Measurements from ENCODE around the gene SERPINA12. TPM values are rescaled to one million over a fixed set of nuclear protein-coding genes. Genes with fewer than 3 reads are reported as not detected.

SERPINA12 gene
- total and polyA plus RNA-seq, 2 of the 13 experiments (the other 11 are each of a cell fraction or from before 2014, with no cell fraction given) = 0.08 TPM; not detected in 1

- TF ChIP-seq NR2F1 (CRISPR knock-in tag; IDR thresholded peaks at IDR 0.05) (peak; percentile 87 to 94), SAP130 (CRISPR knock-in tag; IDR thresholded peaks at IDR 0.05; ENCODE audit: low read depth) (peak; percentile 60), ZNF687 (CRISPR knock-in tag; IDR thresholded peaks at IDR 0.05) (no peak), MED8 (CRISPR knock-in tag; IDR thresholded peaks at IDR 0.05; ENCODE audit: insufficient replicate concordance) (peak; percentile 51), RFX3 (CRISPR knock-in tag; IDR thresholded peaks at IDR 0.05) (no peak), POLR2AphosphoS2 (IDR thresholded peaks at IDR 0.05; ENCODE audit: low read depth, low read length) (no peak), KIAA2018 (CRISPR knock-in tag; IDR thresholded peaks at IDR 0.05; ENCODE audit: borderline replicate concordance) (no peak), ONECUT2 (CRISPR knock-in tag; IDR thresholded peaks at IDR 0.05) (no peak), FOXP4 (CRISPR knock-in tag; IDR thresholded peaks at IDR 0.05) (peak; percentile 92), FOXA1 (IDR thresholded peaks at IDR 0.05) (0 out of 2 replicates have a peak, but pooled peaks have one; percentile 17), FOXA1 (CRISPR knock-in tag; IDR thresholded peaks at IDR 0.05) (peak; percentile 59), ATF1 (CRISPR knock-in tag; IDR thresholded peaks at IDR 0.05) (no peak), FOXA3 (CRISPR knock-in tag; IDR thresholded peaks at IDR 0.05) (peak; percentile 56), ZNF326 (CRISPR knock-in tag; IDR thresholded peaks at IDR 0.05; ENCODE audit: borderline replicate concordance) (no peak), GPBP1L1 (CRISPR knock-in tag; IDR thresholded peaks at IDR 0.05) (no peak), CBFB (CRISPR knock-in tag; IDR thresholded peaks at IDR 0.05) (no peak)
These were observed 53.3 kb downstream of the SERPINA12 start (continued) for GRCh38 chr14:94455928-94456327.

Data from HepG2 (cell line).